GM23338 (cell line): ENCODE results near the gene CES5A. TPM values are rescaled to one million over a fixed set of nuclear protein-coding genes. Genes with fewer than 3 reads are reported as not detected.

Experiments used
- ATAC-seq: fragments of 200-7000 bp; cut with Tn5 transposase; 3 replicates; pipeline ENCODE4 v1.9.1; 2020
- DNase-seq: peaks from one replicate; pipeline ENCODE4 v3.0.0-alpha.2; 2015; ENCODE audit warnings: low spot score
- H2AFZ ChIP-seq: fragments of 200-600 bp; sonication (generic); 2 replicates; pipeline ENCODE4 v1.8.0; 2016; ENCODE audit warnings: antibody characterized with exemption, mild to moderate bottlenecking, moderate library complexity
- H3F3A ChIP-seq: fragments of 200-600 bp; sonication (generic); replicated peaks from 2 replicates; pipeline ENCODE4 v1.8.0; 2017; ENCODE audit warnings: antibody characterized with exemption, mixed run types, low read depth
- H3K27ac ChIP-seq: fragments of 200-600 bp; sonication (generic); 2 replicates; pipeline ENCODE4 v1.6.1; 2016; ENCODE audit warnings: low read depth
- H3K27me3 ChIP-seq: fragments of 200-600 bp; sonication (generic); 2 replicates; pipeline ENCODE4 v1.8.0; 2016; ENCODE audit warnings: mild to moderate bottlenecking, mixed run types, moderate library complexity; ENCODE audit not compliant: insufficient read depth
- H3K36me3 ChIP-seq: fragments of 200-600 bp; sonication (generic); 2 replicates; pipeline ENCODE4 v1.8.0; 2016; ENCODE audit warnings: mild to moderate bottlenecking; ENCODE audit not compliant: insufficient read depth
- H3K4me1 ChIP-seq: fragments of 200-600 bp; sonication (generic); 2 replicates; pipeline ENCODE4 v1.8.0; 2016; ENCODE audit warnings: mild to moderate bottlenecking, moderate library complexity; ENCODE audit not compliant: insufficient read depth
- H3K4me2 ChIP-seq: fragments of 200-600 bp; sonication (generic); 2 replicates; pipeline ENCODE4 v1.7.1; 2017; ENCODE audit warnings: mixed run types
- H3K4me3 ChIP-seq: fragments of 200-600 bp; sonication (generic); 2 replicates; pipeline ENCODE4 v1.6.1; 2016; ENCODE audit warnings: mixed run types
- H3K79me2 ChIP-seq: fragments of 200-600 bp; sonication (generic); replicated peaks from 2 replicates; pipeline ENCODE4 v1.8.0; 2017; ENCODE audit warnings: mild to moderate bottlenecking; ENCODE audit not compliant: insufficient read depth
- H3K9me2 ChIP-seq: fragments of 200-600 bp; sonication (generic); 2 replicates; pipeline ENCODE4 v1.8.0; 2017; ENCODE audit not compliant: insufficient read depth
- H4K20me1 ChIP-seq: fragments of 200-600 bp; sonication (generic); replicated peaks from 2 replicates; pipeline ENCODE4 v1.8.0; 2017; ENCODE audit warnings: mild to moderate bottlenecking; ENCODE audit not compliant: insufficient read depth
- H3K27ac Mint-ChIP-seq: 2 replicates; pipeline ENCODE4 v1.8.0; 2020; ENCODE audit warnings: inconsistent platforms, mild to moderate bottlenecking, moderate library complexity, mixed read lengths
- H3K27me3 Mint-ChIP-seq: 3 replicates; pipeline ENCODE4 v1.8.0; 2022; ENCODE audit warnings: low read depth, mild to moderate bottlenecking, moderate library complexity, mixed read lengths, inconsistent platforms; ENCODE audit not compliant: insufficient read depth, poor library complexity
- H3K36me3 Mint-ChIP-seq: 3 replicates; pipeline ENCODE4 v1.8.0; 2021; ENCODE audit warnings: low read depth, mild to moderate bottlenecking, inconsistent platforms, moderate library complexity, mixed read lengths
- H3K4me1 Mint-ChIP-seq: 3 replicates; pipeline ENCODE4 v1.8.0; 2020; ENCODE audit warnings: mild to moderate bottlenecking, inconsistent platforms, mixed read lengths
- H3K4me3 Mint-ChIP-seq: 3 replicates; pipeline ENCODE4 v1.8.0; 2021; ENCODE audit warnings: moderate library complexity, mild to moderate bottlenecking, inconsistent platforms, mixed read lengths
- H3K9me3 Mint-ChIP-seq: 3 replicates; pipeline ENCODE4 v1.8.0; 2020; ENCODE audit warnings: moderate library complexity, mild to moderate bottlenecking, inconsistent platforms, mixed read lengths
- CREB1 ChIP-seq: fragments of 250-450 bp; sonication (Bioruptor Pico); IDR thresholded peaks from 2 replicates; pipeline ENCODE4 v1.5.0; 2020; ENCODE audit warnings: low read depth, mild to moderate bottlenecking, moderate library complexity
- CTCF ChIP-seq, 2 experiments: fragments of 200-600 bp in 1 of 2; sonication (generic) in 1 of 2; conservative IDR thresholded peaks; 2 replicates each; pipeline versions ENCODE4 v1.5.1 to v1.6.1; 2016 to 2017; ENCODE audit warnings: antibody characterized with exemption in 2 of 2, low read depth in 2 of 2, mild to moderate bottlenecking in 2 of 2, moderate library complexity in 1 of 2
- EZH2 ChIP-seq: fragments of 200-600 bp; sonication (generic); IDR thresholded peaks from one replicate; pipeline ENCODE4 v1.8.0; 2017; ENCODE audit warnings: antibody characterized with exemption, mild to moderate bottlenecking, low read depth; ENCODE audit not compliant: unreplicated experiment
- EZH2phosphoT487 ChIP-seq: fragments of 200-600 bp; sonication (generic); IDR thresholded peaks from one replicate; pipeline ENCODE4 v1.8.1; 2018; ENCODE audit warnings: antibody characterized with exemption; ENCODE audit not compliant: unreplicated experiment
- JUNB ChIP-seq: IDR thresholded peaks from one replicate; pipeline ENCODE4 v1.6.1; 2016; ENCODE audit warnings: antibody characterized with exemption; ENCODE audit not compliant: unreplicated experiment
- NANOG ChIP-seq: IDR thresholded peaks from 2 replicates; pipeline ENCODE4 v1.6.1; 2016; ENCODE audit warnings: antibody characterized with exemption, borderline replicate concordance
- POLR2AphosphoS5 ChIP-seq: IDR thresholded peaks from 2 replicates; pipeline ENCODE4 v1.6.1; 2016; ENCODE audit warnings: antibody characterized with exemption, low read depth
- REST ChIP-seq: IDR thresholded peaks from one replicate; pipeline ENCODE4 v1.6.1; 2018; ENCODE audit warnings: antibody characterized with exemption; ENCODE audit not compliant: unreplicated experiment
- STAT1 ChIP-seq: IDR thresholded peaks from one replicate; pipeline ENCODE4 v1.6.1; 2016; ENCODE audit warnings: antibody characterized with exemption; ENCODE audit not compliant: unreplicated experiment
- ZNF114 ChIP-seq: fragments of 250-450 bp; sonication (Bioruptor Pico); IDR thresholded peaks from 2 replicates; pipeline ENCODE4 v1.5.0; 2020; ENCODE audit warnings: mild to moderate bottlenecking, moderate library complexity
- ZNF331 ChIP-seq: fragments of 250-450 bp; sonication (Bioruptor Pico); IDR thresholded peaks from 2 replicates; pipeline ENCODE4 v1.5.0; 2020; ENCODE audit warnings: low read depth, mild to moderate bottlenecking, moderate library complexity
- polyA plus RNA-seq: library from polyadenylated mRNA; unstranded; fragments of >200 nt; fragmentation: Nextera tagmentation; extraction: Ambion mirVana; gene quantifications from 2 replicates; pipeline ENCODE4 v1.2.1, GENCODE V29; 2016
- total RNA-seq: library from RNA; depleted of rRNA; stranded (reverse); fragments of >200 nt; shearing (Covaris generic); gene quantifications from 2 replicates; pipeline ENCODE4 v1.2.3, GENCODE V29; 2014
- TF ChIP-seq, protein P1 (sequence below): fragments of 250-450 bp; sonication (Bioruptor Pico); IDR thresholded peaks from 2 replicates; pipeline ENCODE4 v1.5.0; 2020; ENCODE audit warnings: mild to moderate bottlenecking, moderate library complexity
- TF ChIP-seq, protein P2 (sequence below): IDR thresholded peaks from 2 replicates; pipeline ENCODE4 v1.6.1; 2016; ENCODE audit warnings: antibody characterized with exemption

Gene CES5A
- total and polyA plus RNA-seq, 2 experiments from 2014 or later, result not detected

GRCh38 chr16:55873122-55873521 is 2.1 kb downstream of the CES5A start:
- no peak for ATAC-seq

More at GRCh38 chr16:55873122-55873521, 2.1 kb downstream of the CES5A start:
- TF ChIP-seq CREB1, result no peak
- no peak for TF ChIP-seq EZH2
- no peak for TF ChIP-seq POLR2AphosphoS5
- TF ChIP-seq STAT1, result no peak
- no peak for TF ChIP-seq NANOG
- no peak for TF ChIP-seq ZNF331 (CRISPR knock-in tag)
- TF ChIP-seq ZNF114 (CRISPR knock-in tag), result no peak
- TF ChIP-seq REST, result no peak
- TF ChIP-seq, protein P1, sequence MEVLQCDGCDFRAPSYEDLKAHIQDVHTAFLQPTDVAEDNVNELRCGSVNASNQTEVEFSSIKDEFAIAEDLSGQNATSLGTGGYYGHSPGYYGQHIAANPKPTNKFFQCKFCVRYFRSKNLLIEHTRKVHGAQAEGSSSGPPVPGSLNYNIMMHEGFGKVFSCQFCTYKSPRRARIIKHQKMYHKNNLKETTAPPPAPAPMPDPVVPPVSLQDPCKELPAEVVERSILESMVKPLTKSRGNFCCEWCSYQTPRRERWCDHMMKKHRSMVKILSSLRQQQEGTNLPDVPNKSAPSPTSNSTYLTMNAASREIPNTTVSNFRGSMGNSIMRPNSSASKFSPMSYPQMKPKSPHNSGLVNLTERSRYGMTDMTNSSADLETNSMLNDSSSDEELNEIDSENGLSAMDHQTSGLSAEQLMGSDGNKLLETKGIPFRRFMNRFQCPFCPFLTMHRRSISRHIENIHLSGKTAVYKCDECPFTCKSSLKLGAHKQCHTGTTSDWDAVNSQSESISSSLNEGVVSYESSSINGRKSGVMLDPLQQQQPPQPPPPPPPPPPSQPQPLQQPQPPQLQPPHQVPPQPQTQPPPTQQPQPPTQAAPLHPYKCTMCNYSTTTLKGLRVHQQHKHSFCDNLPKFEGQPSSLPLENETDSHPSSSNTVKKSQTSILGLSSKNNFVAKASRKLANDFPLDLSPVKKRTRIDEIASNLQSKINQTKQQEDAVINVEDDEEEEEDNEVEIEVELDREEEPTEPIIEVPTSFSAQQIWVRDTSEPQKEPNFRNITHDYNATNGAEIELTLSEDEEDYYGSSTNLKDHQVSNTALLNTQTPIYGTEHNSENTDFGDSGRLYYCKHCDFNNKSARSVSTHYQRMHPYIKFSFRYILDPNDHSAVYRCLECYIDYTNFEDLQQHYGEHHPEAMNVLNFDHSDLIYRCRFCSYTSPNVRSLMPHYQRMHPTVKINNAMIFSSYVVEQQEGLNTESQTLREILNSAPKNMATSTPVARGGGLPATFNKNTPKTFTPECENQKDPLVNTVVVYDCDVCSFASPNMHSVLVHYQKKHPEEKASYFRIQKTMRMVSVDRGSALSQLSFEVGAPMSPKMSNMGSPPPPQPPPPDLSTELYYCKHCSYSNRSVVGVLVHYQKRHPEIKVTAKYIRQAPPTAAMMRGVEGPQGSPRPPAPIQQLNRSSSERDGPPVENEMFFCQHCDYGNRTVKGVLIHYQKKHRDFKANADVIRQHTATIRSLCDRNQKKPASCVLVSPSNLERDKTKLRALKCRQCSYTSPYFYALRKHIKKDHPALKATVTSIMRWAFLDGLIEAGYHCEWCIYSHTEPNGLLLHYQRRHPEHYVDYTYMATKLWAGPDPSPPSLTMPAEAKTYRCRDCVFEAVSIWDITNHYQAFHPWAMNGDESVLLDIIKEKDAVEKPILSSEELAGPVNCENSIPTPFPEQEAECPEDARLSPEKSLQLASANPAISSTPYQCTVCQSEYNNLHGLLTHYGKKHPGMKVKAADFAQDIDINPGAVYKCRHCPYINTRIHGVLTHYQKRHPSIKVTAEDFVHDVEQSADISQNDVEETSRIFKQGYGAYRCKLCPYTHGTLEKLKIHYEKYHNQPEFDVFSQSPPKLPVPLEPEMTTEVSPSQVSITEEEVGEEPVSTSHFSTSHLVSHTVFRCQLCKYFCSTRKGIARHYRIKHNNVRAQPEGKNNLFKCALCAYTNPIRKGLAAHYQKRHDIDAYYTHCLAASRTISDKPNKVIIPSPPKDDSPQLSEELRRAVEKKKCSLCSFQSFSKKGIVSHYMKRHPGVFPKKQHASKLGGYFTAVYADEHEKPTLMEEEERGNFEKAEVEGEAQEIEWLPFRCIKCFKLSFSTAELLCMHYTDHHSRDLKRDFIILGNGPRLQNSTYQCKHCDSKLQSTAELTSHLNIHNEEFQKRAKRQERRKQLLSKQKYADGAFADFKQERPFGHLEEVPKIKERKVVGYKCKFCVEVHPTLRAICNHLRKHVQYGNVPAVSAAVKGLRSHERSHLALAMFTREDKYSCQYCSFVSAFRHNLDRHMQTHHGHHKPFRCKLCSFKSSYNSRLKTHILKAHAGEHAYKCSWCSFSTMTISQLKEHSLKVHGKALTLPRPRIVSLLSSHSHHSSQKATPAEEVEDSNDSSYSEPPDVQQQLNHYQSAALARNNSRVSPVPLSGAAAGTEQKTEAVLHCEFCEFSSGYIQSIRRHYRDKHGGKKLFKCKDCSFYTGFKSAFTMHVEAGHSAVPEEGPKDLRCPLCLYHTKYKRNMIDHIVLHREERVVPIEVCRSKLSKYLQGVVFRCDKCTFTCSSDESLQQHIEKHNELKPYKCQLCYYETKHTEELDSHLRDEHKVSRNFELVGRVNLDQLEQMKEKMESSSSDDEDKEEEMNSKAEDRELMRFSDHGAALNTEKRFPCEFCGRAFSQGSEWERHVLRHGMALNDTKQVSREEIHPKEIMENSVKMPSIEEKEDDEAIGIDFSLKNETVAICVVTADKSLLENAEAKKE (CRISPR knock-in tag), result no peak
- TF ChIP-seq CTCF (conservative IDR thresholded peaks at IDR 0.05; ENCODE audit: low read depth in 2 of 2), result no peak
- no peak for TF ChIP-seq JUNB
- TF ChIP-seq, protein P2, sequence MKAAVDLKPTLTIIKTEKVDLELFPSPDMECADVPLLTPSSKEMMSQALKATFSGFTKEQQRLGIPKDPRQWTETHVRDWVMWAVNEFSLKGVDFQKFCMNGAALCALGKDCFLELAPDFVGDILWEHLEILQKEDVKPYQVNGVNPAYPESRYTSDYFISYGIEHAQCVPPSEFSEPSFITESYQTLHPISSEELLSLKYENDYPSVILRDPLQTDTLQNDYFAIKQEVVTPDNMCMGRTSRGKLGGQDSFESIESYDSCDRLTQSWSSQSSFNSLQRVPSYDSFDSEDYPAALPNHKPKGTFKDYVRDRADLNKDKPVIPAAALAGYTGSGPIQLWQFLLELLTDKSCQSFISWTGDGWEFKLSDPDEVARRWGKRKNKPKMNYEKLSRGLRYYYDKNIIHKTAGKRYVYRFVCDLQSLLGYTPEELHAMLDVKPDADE, result no peak
- no peak for TF ChIP-seq EZH2phosphoT487
- Histone ChIP-seq H3K27ac (no peak overlapping the region), H3F3A (no peaks in the 10 kb centered on the region), H3K4me2 (no peak overlapping the region), H4K20me1 (no peaks in the 10 kb centered on the region), H3K4me3 (no peak overlapping the region), H3K4me1 (no peaks in the 10 kb centered on the region), H3K36me3 (no peaks in the 10 kb centered on the region), H3K79me2 (no peaks in the 10 kb centered on the region), H3K27me3 (no peaks in the 10 kb centered on the region), H3K9me2 (no peaks in the 10 kb centered on the region), H2AFZ (no peak overlapping the region)
- DNase-seq, result no peak
- Mint-ChIP-seq H3K27me3 (peaks cover 3% of the 10 kb centered on the region), H3K9me3 (peaks cover under 1% of the 10 kb centered on the region; the same call in 1 of the 3 replicates), H3K4me1 (no peaks in the 10 kb centered on the region), H3K27ac (no peak overlapping the region), H3K36me3 (no peaks in the 10 kb centered on the region), H3K4me3 (no peak overlapping the region)
